Gastroesophageal sphincter (tissue), 4 donors: Measurements from ENCODE around the gene TMEM135. TPM values are rescaled to one million over a fixed set of nuclear protein-coding genes. Genes with fewer than 3 reads are reported as not detected.

Experiments used
- ATAC-seq: fragments of 150-250 bp; one replicate; pipeline ENCODE4 v1.9.1; 2016; ENCODE audit warnings: mild to moderate bottlenecking, moderate library complexity
- H3K27ac ChIP-seq, 4 donors: fragments of 200-600 bp; sonication (generic) in 3 of 4; 1 replicate in 3 of 4; 2 replicates in 1 of 4; pipeline ENCODE4 v1.5.1; 2016 to 2019
- H3K27me3 ChIP-seq: fragments of 200-600 bp; sonication (generic); one replicate; pipeline ENCODE4 v1.5.1; 2019
- H3K36me3 ChIP-seq, 2 donors: fragments of 200-600 bp; sonication (generic); one replicate each; pipeline ENCODE4 v1.5.1; 2019; ENCODE audit warnings: control low read depth in 1 of 2
- H3K4me1 ChIP-seq, 3 donors: fragments of 200-600 bp; sonication (generic); 1 replicate in 2 of 3; 2 replicates in 1 of 3; pipeline ENCODE4 v1.5.1; 2016 to 2019; ENCODE audit warnings: control low read depth in 2 of 3
- H3K4me3 ChIP-seq, 2 donors: fragments of 200-600 bp; sonication (generic); one replicate each; pipeline ENCODE4 v1.5.1; 2019; ENCODE audit warnings: mild to moderate bottlenecking in 1 of 2, moderate library complexity in 1 of 2
- H3K9me3 ChIP-seq, 3 donors: fragments of 200-600 bp; sonication (generic); one replicate each; pipeline ENCODE4 v1.5.1; 2017 to 2019; ENCODE audit warnings: control low read depth in 2 of 3
- EP300 ChIP-seq: sonication (generic); formaldehyde crosslinking; IDR thresholded peaks from one replicate; pipeline ENCODE4 v1.6.1; 2017; ENCODE audit warnings: antibody characterized with exemption, mild to moderate bottlenecking
- POLR2A ChIP-seq, 2 donors: fragments of 450-650 bp; IDR thresholded peaks; one replicate each; pipeline ENCODE4 v1.6.1; 2017; ENCODE audit warnings: antibody characterized with exemption in 2 of 2, mild to moderate bottlenecking in 2 of 2, moderate library complexity in 1 of 2
- POLR2AphosphoS5 ChIP-seq: sonication (generic); formaldehyde crosslinking; IDR thresholded peaks from one replicate; pipeline ENCODE4 v1.6.1; 2017; ENCODE audit warnings: antibody characterized with exemption
- WGBS, 2 donors: methylation state at CpG; one replicate each; pipeline ENCODE4 v1.1.5; 2018; ENCODE audit warnings: low coverage in 1 of 2; 5-methylcytosine and 5-hydroxymethylcytosine counted together
- total RNA-seq, 4 donors: library from RNA; depleted of rRNA; stranded (reverse); fragments of >200 nt; gene quantifications; one replicate each; pipeline ENCODE4 v1.1.0, GENCODE V29; 2016
- TF ChIP-seq, protein P1 (sequence below), 4 experiments: fragments of 200-600 bp in 2 of 4; fragments of 450-650 bp in 2 of 4; sonication (generic) in 1 of 4; IDR thresholded peaks; one replicate each; pipeline ENCODE4 v1.5.1; 2017 to 2019; ENCODE audit warnings: antibody characterized with exemption in 4 of 4, mild to moderate bottlenecking in 2 of 4, moderate library complexity in 2 of 4

Gene TMEM135
- total RNA-seq, 4 donors from 2014 or later: 9.6 to 25.7 (median 17.0) TPM

DNA sequence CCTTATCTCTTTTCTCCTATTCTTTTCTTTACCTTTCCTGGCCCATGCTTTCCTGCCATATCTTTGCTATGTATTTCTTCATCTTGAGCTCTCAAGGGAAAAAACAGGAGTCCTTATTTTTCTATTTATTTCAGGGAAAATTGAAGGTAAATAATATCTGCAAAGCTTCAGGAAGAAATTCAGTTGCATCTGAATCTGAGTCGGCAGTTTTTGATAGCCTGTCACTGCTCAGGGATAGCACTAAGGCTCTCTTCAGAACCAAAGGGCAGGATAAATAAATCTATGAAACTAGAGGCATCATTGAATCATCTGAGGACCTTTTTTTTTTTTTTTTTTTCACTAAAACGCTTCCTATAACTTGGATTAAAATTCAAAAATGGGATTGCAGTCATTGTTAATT is 288.9 kb downstream of the TMEM135 start:
- TF ChIP-seq EP300 (no peak), POLR2AphosphoS5 (no peak), POLR2A (IDR thresholded peaks at IDR 0.05) (no peak)
- TF ChIP-seq, protein P1, sequence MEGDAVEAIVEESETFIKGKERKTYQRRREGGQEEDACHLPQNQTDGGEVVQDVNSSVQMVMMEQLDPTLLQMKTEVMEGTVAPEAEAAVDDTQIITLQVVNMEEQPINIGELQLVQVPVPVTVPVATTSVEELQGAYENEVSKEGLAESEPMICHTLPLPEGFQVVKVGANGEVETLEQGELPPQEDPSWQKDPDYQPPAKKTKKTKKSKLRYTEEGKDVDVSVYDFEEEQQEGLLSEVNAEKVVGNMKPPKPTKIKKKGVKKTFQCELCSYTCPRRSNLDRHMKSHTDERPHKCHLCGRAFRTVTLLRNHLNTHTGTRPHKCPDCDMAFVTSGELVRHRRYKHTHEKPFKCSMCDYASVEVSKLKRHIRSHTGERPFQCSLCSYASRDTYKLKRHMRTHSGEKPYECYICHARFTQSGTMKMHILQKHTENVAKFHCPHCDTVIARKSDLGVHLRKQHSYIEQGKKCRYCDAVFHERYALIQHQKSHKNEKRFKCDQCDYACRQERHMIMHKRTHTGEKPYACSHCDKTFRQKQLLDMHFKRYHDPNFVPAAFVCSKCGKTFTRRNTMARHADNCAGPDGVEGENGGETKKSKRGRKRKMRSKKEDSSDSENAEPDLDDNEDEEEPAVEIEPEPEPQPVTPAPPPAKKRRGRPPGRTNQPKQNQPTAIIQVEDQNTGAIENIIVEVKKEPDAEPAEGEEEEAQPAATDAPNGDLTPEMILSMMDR (IDR thresholded peaks at IDR 0.05): no peak
- Histone ChIP-seq H3K27me3 (no peaks in the 10 kb centered on the region), H3K4me3 (no peak overlapping the region), H3K27ac (no peak overlapping the region), H3K9me3 (no peaks in the 10 kb centered on the region), H3K36me3 (peaks cover 0 to 8% of the 10 kb centered on the region in 2 donors), H3K4me1 (peaks cover 0 to 5% (median 3%) of the 10 kb centered on the region in 3 donors)
- no peak for ATAC-seq
- WGBS, 2 donors: 80 to 92% methylated on average over 2 of the region's 2 CpGs

DNA sequence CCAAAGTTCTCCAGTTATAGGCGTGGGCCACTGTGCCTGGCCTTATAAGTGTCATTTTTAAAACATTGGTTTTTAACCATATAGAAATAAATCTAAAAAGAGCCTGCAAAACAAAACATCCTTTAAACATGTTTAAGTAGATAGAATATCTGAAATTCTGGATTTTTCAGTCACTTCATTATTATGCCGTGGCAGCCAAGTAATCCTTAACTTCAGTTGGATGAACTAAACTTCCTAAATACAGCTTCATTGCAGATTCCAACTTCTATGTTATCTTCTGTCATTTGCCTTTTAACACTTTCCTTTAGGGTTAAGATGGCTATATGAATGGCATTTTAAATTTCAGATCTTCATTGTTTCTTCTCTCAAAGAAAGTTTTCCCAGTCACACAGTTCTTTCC is 291.4 kb downstream of the TMEM135 start:
- Histone ChIP-seq H3K9me3 (peaks cover 0 to 4% (median 0%) of the 10 kb centered on the region in 3 donors), H3K36me3 (peaks cover 0 to 4% of the 10 kb centered on the region in 2 donors), H3K27me3 (no peaks in the 10 kb centered on the region), H3K27ac (no peak overlapping the region), H3K4me1 (peaks cover 0 to 5% (median 3%) of the 10 kb centered on the region in 3 donors), H3K4me3 (no peak overlapping the region)
- TF ChIP-seq POLR2A (IDR thresholded peaks at IDR 0.05) (no peak), EP300 (no peak), POLR2AphosphoS5 (no peak)
- TF ChIP-seq, protein P1 (IDR thresholded peaks at IDR 0.05): no peak
- ATAC-seq: no peak
- whole genome bisulfite sequencing, 2 donors: 100% methylated on average over 2 of the region's 2 CpGs

DNA sequence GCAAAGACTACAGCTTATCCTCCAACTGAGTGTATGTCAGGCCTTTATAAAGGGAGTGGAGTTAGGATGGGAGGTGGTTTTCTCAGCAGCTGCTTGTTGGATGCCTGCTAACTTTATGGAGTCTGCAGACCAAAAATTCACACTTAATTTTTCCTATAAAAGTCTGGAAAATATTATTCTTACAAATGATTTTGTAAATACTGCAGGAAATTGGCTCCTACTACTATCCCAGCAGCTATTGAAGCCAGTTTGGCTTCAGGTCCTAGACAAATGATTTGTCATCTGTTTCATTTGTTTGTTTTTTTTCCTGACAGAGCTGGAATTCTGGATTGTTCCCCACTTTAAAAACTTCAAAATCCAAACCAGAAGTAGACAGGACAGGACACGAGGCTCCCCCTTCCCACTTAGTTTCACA is 292.5 kb downstream of the TMEM135 start:
- Histone ChIP-seq H3K36me3 (peaks cover 0 to 4% of the 10 kb centered on the region in 2 donors), H3K4me1 (peaks cover 0 to 5% (median 3%) of the 10 kb centered on the region in 3 donors), H3K27me3 (no peaks in the 10 kb centered on the region), H3K27ac (peak overlapping the region in 1 of 4 donors; percentile 16), H3K4me3 (no peak overlapping the region), H3K9me3 (peaks cover 0 to 4% (median 0%) of the 10 kb centered on the region in 3 donors)
- peak; percentile 44 for ATAC-seq
- TF ChIP-seq, protein P1 (IDR thresholded peaks at IDR 0.05): no peak
- TF ChIP-seq POLR2AphosphoS5: no peak
- no peak for TF ChIP-seq EP300
- no peak for TF ChIP-seq POLR2A (IDR thresholded peaks at IDR 0.05)
- 28 to 40% methylated on average over 1 of the region's 1 CpG for WGBS, 2 donors

DNA sequence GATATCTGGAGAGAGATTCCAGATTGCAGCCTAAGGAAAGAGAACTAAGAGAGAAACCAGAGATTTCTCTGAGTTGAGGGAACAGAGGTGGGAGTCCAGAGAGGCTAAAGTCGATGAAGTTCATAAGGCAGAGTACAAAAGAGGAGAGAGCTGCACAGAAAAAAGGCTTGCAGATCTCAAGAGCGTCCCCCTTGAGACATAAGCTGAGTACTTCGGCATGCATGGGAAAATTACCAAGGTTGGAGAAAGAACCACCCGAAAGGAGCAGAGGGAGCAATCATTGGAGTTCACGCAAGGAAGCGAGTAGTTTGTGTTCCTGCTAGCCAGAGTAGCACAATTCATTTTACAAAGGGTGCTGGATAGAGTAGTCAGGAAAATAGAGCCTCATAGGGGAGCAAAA is 293.5 kb downstream of the TMEM135 start:
- Histone ChIP-seq H3K4me3 (no peak overlapping the region), H3K9me3 (peaks cover 0 to 4% (median 0%) of the 10 kb centered on the region in 3 donors), H3K27me3 (no peaks in the 10 kb centered on the region), H3K36me3 (peaks cover 0 to 4% of the 10 kb centered on the region in 2 donors), H3K4me1 (peaks cover 0 to 5% (median 3%) of the 10 kb centered on the region in 3 donors), H3K27ac (peak overlapping the region in 2 of 4 donors; percentile 16 to 25)
- 54 to 71% methylated on average over 3 to 6 of the region's 6 CpGs for WGBS, 2 donors
- peak; percentile 49 for ATAC-seq
- TF ChIP-seq POLR2AphosphoS5: no peak
- TF ChIP-seq POLR2A (IDR thresholded peaks at IDR 0.05): no peak
- TF ChIP-seq, protein P1 (IDR thresholded peaks at IDR 0.05): no peak
- no peak for TF ChIP-seq EP300

DNA sequence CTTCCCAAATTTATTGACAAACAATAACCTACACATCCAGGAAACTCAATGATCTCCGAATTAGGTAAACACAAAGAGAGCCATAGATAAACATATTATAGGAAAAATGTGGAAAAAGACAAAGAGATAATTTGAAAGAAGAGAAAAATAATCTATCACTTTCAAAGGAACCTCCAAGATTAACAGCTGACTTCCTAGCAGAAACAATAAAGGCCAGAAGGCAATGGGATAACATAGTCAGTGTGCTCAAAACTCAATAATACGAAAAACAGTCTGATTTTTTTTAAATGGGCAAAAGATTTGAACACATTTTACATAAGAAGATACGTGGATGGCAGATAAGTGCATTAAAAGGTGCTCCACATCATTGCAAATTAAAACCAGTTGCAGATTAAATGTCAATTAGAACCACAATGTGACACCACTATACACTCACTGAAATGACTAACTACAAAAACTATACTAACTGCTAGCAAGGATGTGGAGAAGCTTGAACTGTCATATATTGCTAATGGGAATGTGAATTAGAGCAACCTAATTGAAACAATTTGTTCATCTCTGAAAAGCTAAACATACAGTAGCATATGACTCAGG is 300.4 kb downstream of the TMEM135 start:
- H3K27me3 ChIP-seq: no peaks in the 10 kb centered on the region
- ATAC-seq: no peak
- WGBS, 2 donors: 88% methylated on average over 3 of the region's 3 CpGs

More for the DNA sequence above, 300.4 kb downstream of the TMEM135 start:
- Histone ChIP-seq H3K4me1 (no peaks in the 10 kb centered on the region), H3K27ac (no peak overlapping the region), H3K9me3 (peaks cover 0 to 37% (median 1%) of the 10 kb centered on the region in 3 donors), H3K4me3 (no peak overlapping the region), H3K36me3 (no peaks in the 10 kb centered on the region)
- TF ChIP-seq, protein P1 (IDR thresholded peaks at IDR 0.05): no peak
- no peak for TF ChIP-seq POLR2A (IDR thresholded peaks at IDR 0.05)
- no peak for TF ChIP-seq POLR2AphosphoS5
- TF ChIP-seq EP300: no peak
